ENCODE measurements around the gene RNF17. TPM values are rescaled to one million over a fixed set of nuclear protein-coding genes. Genes with fewer than 3 reads are reported as not detected.
A peak's percentile ranks its signal among the peaks of the same experiment; 100 is the strongest.

The RNF17 gene
- total RNA-seq, 1 experiment from 2014 or later, result not detected

- no peak overlapping the region for H3K4me2 ChIP-seq (ENCODE audit: low read length)
- no peak overlapping the region for H3K9ac ChIP-seq (ENCODE audit: low read length)
- intact Hi-C loops (cut with micrococcal nuclease), result no loop called here
- no peaks in the 10 kb centered on the region for H3K9me3 ChIP-seq (ENCODE audit: control insufficient read depth in 1 of 2, insufficient read depth in 1 of 2, low read depth in 1 of 2, low read length in 2 of 2)
- H3K4me3 ChIP-seq (replicated peaks in 1 of 2; ENCODE audit: low read depth in 1 of 2, low read length in 2 of 2), result no peak overlapping the region
- no peak overlapping the region for H3K27ac ChIP-seq (ENCODE audit: low read depth, low read length)
- TF ChIP-seq JUND (IDR thresholded peaks at IDR 0.05) (no peak), EZH2phosphoT487 (IDR thresholded peaks at IDR 0.05; ENCODE audit: borderline replicate concordance) (no peak), ZFX (IDR thresholded peaks at IDR 0.05) (no peak)
- TF ChIP-seq, protein P1, sequence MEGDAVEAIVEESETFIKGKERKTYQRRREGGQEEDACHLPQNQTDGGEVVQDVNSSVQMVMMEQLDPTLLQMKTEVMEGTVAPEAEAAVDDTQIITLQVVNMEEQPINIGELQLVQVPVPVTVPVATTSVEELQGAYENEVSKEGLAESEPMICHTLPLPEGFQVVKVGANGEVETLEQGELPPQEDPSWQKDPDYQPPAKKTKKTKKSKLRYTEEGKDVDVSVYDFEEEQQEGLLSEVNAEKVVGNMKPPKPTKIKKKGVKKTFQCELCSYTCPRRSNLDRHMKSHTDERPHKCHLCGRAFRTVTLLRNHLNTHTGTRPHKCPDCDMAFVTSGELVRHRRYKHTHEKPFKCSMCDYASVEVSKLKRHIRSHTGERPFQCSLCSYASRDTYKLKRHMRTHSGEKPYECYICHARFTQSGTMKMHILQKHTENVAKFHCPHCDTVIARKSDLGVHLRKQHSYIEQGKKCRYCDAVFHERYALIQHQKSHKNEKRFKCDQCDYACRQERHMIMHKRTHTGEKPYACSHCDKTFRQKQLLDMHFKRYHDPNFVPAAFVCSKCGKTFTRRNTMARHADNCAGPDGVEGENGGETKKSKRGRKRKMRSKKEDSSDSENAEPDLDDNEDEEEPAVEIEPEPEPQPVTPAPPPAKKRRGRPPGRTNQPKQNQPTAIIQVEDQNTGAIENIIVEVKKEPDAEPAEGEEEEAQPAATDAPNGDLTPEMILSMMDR (IDR thresholded peaks at IDR 0.05 in 2 of 3, conservative IDR thresholded peaks at IDR 0.05 in 1 of 3; ENCODE audit: borderline replicate concordance in 1 of 3, insufficient read depth in 1 of 3, low read depth in 2 of 3, low read length in 2 of 3), result peak in 1 of 3 experiments; percentile 12; a peak in 1 of 6 replicates
- H3K79me2 ChIP-seq (ENCODE audit: insufficient read depth, low read length), result no peaks in the 10 kb centered on the region
- H3K4me1 ChIP-seq (ENCODE audit: control insufficient read depth in 1 of 2, insufficient read depth in 2 of 2, low read length in 2 of 2), result no peaks in the 10 kb centered on the region
- H3K27me3 ChIP-seq (ENCODE audit: insufficient read depth, low read length), result no peaks in the 10 kb centered on the region
- DNase-seq (ENCODE audit: low read depth, low spot score) (no peak), ATAC-seq (no peak)
- H3K9me2 ChIP-seq (ENCODE audit: insufficient read depth), result no peaks in the 10 kb centered on the region
- no peak overlapping the region for H2AFZ ChIP-seq (ENCODE audit: low read depth, low read length, poor library complexity, severe bottlenecking)
- no peaks in the 10 kb centered on the region for H3K36me3 ChIP-seq (ENCODE audit: control insufficient read depth in 1 of 2, insufficient read depth in 2 of 2, low read length in 2 of 2)
- H4K20me1 ChIP-seq (ENCODE audit: insufficient read depth), result no peaks in the 10 kb centered on the region
- no TSS peak for BruUV-seq (replicated peaks)
- RAD21 ChIA-PET (ENCODE audit: low non-redundant PET in 1 of 2, low total read pairs in 2 of 2, uncharacterized antibody in 2 of 2, unreplicated experiment in 2 of 2), result no interaction called here
- CTCF ChIA-PET, result interaction anchor here (0.9 to 1.3 kb wide), 3 partner anchors 31 to 130 kb away, joined by 3 to 5 read pairs (median 4); no protein-coding TSS in a partner anchor
- POLR2A ChIA-PET, result no interaction called here
Observed at GRCh38 chr13:24865163-24865953, 101.4 kb downstream of the RNF17 start.

DNA sequence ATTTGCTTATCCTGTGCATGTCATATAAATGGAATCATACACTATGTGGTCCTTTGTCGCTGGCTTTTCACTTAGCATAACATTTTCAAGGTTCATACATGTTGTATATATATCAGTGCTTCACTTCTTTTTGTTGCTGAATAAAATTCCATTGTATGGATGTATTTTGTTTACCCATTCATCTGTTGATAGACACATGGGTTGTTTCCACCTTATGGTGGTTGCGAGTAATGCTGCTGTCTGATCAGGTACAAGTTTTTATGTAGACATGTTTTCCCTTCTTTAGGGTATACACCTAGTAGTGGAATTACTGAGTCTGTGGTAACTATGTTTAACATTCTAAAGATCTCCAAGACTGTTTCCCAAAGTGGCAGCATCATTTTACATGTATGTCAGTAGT lies 102.5 kb downstream of the RNF17 start:
- Histone ChIP-seq H4K20me1 (ENCODE audit: insufficient read depth) (no peaks in the 10 kb centered on the region), H3K4me1 (ENCODE audit: control insufficient read depth in 1 of 2, insufficient read depth in 2 of 2, low read length in 2 of 2) (no peaks in the 10 kb centered on the region), H2AFZ (ENCODE audit: low read depth, low read length, poor library complexity, severe bottlenecking) (no peak overlapping the region), H3K27ac (ENCODE audit: low read depth, low read length) (no peak overlapping the region), H3K36me3 (ENCODE audit: control insufficient read depth in 1 of 2, insufficient read depth in 2 of 2, low read length in 2 of 2) (no peaks in the 10 kb centered on the region), H3K4me2 (ENCODE audit: low read length) (no peak overlapping the region), H3K9me2 (ENCODE audit: insufficient read depth) (no peaks in the 10 kb centered on the region), H3K4me3 (replicated peaks in 1 of 2; ENCODE audit: low read depth in 1 of 2, low read length in 2 of 2) (no peak overlapping the region), H3K9me3 (ENCODE audit: control insufficient read depth in 1 of 2, insufficient read depth in 1 of 2, low read depth in 1 of 2, low read length in 2 of 2) (no peaks in the 10 kb centered on the region), H3K79me2 (ENCODE audit: insufficient read depth, low read length) (no peaks in the 10 kb centered on the region), H3K9ac (ENCODE audit: low read length) (no peak overlapping the region), H3K27me3 (ENCODE audit: insufficient read depth, low read length) (no peaks in the 10 kb centered on the region)
- ChIA-PET RAD21 (ENCODE audit: low non-redundant PET in 1 of 2, low total read pairs in 2 of 2, uncharacterized antibody in 2 of 2, unreplicated experiment in 2 of 2) (no interaction called here), CTCF (interaction anchor here (1.3 kb wide), 1 partner anchor 129 kb away, joined by 4 read pairs; no protein-coding TSS in a partner anchor), POLR2A (no interaction called here)
- TF ChIP-seq, protein P1 (IDR thresholded peaks at IDR 0.05 in 2 of 3, conservative IDR thresholded peaks at IDR 0.05 in 1 of 3; ENCODE audit: borderline replicate concordance in 1 of 3, insufficient read depth in 1 of 3, low read depth in 2 of 3, low read length in 2 of 3), result 0 out of 6 replicates have a peak, but pooled peaks of 2 of the 3 experiments have one; percentile 6 to 10
- TF ChIP-seq ZFX (IDR thresholded peaks at IDR 0.05), result no peak
- BruUV-seq (replicated peaks), result no TSS peak
- intact Hi-C loops (cut with micrococcal nuclease), result no loop called here
- DNase-seq (ENCODE audit: low read depth, low spot score) (no peak), ATAC-seq (peak; percentile 57; the same call in 1 of the 2 replicates)
